ENCODE measurements around the gene NDUFAF3. TPM values are rescaled to one million over a fixed set of nuclear protein-coding genes. Genes with fewer than 3 reads are reported as not detected.

NDUFAF3 gene, protein sequence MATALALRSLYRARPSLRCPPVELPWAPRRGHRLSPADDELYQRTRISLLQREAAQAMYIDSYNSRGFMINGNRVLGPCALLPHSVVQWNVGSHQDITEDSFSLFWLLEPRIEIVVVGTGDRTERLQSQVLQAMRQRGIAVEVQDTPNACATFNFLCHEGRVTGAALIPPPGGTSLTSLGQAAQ
- 100 to 1,000 TPM in 3 of 7 donors, 10 to 100 TPM in 4; 77.4 to 132 (median 96.3) TPM for total RNA-seq
- polyA plus RNA-seq = 10 to 100 TPM; 43.2 to 72.6 TPM
- long read RNA-seq, donor 1, transcript NDUFAF3-202 (5 exons, 2,012 nt) = major isoform, 94 of 116 reads
- long read RNA-seq, donor 1, partial matches to known transcripts = 3 of 116 reads
- long read RNA-seq, donor 1, other reads (novel, unspliced or antisense) = 17 of 116 reads
- long read RNA-seq, donor 2, transcript NDUFAF3-202 (5 exons, 2,012 nt) = major isoform, 48 of 59 reads
- long read RNA-seq, donor 2, partial matches to known transcripts = 0 of 59 reads
- long read RNA-seq, donor 2, other reads (novel, unspliced or antisense) = 8 of 59 reads
- long read RNA-seq, donor 3, transcript NDUFAF3-202 (5 exons, 2,012 nt) = major isoform, 119 of 155 reads
- long read RNA-seq, donor 3, partial matches to known transcripts = 2 of 155 reads
- long read RNA-seq, donor 3, other reads (novel, unspliced or antisense) = 32 of 155 reads

DNA sequence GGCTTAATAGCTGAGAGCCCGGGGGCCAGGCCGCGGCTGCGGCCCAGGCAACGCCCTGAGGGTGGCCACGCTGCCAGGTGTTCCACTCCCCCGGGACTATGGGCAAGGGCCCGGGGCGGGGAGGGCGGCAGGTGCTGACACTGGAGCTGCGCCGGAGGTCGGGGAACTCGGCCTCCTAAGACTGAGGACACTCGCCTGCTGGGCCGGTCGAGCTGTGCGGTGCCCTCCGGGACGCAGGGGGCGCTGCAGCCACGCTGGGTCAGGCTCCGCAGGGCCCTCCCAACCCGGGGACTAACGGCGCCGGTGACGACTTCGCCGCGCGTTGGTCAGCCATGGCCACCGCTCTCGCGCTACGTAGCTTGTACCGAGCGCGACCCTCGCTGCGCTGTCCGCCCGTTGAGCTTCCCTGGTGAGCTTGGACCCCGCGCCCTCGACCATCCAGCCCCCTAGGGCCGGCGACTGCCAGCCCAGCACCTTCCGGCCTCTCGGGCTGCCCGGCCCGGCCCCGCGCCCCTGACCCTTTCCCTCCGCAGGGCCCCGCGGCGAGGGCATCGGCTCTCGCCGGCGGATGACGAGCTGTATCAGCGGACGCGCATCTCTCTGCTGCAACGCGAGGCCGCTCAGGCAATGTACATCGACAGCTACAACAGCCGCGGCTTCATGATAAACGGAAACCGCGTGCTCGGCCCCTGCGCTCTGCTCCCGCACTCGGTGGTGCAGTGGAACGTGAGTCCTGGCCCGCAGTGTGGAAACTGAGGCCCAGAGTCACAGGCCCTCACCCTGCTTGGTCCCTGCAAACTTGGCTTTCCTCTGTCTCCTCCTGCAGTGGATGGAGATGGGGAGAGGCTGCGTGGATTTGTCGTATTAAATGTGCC lies at the start of gene NDUFAF3:
Gene NDUFAF3 (plus strand): TSS at position 309 of the 875 bp plus-strand sequence. CDS start 24 bp downstream, at position 333.
- peaks cover 12% of the 10 kb centered on the region for H3K4me1 ChIP-seq (ENCODE audit: insufficient read depth)
- no peaks in the 10 kb centered on the region for H3K36me3 ChIP-seq
- H3K27me3 ChIP-seq = no peaks in the 10 kb centered on the region
- peak within 1 kb of the TSS; percentile 97 to 98 for H3K27ac ChIP-seq
- H3K4me3 ChIP-seq = peak within 1 kb of the TSS; percentile 94
- intact Hi-C loops (cut with DNase I) = loop anchor here in 1 of 4 donors (10.0 kb wide), 1 partner anchor 107 kb away; the partner anchor contains the start of gene ARIH2
- peak; percentile 90 to 95 (median 93) for DNase-seq
- TF ChIP-seq, protein P1, sequence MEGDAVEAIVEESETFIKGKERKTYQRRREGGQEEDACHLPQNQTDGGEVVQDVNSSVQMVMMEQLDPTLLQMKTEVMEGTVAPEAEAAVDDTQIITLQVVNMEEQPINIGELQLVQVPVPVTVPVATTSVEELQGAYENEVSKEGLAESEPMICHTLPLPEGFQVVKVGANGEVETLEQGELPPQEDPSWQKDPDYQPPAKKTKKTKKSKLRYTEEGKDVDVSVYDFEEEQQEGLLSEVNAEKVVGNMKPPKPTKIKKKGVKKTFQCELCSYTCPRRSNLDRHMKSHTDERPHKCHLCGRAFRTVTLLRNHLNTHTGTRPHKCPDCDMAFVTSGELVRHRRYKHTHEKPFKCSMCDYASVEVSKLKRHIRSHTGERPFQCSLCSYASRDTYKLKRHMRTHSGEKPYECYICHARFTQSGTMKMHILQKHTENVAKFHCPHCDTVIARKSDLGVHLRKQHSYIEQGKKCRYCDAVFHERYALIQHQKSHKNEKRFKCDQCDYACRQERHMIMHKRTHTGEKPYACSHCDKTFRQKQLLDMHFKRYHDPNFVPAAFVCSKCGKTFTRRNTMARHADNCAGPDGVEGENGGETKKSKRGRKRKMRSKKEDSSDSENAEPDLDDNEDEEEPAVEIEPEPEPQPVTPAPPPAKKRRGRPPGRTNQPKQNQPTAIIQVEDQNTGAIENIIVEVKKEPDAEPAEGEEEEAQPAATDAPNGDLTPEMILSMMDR (IDR thresholded peaks at IDR 0.05) = peak; percentile 99
- no peak for TF ChIP-seq EP300 (IDR thresholded peaks at IDR 0.05)
- peak; percentile 95 for TF ChIP-seq POLR2A (IDR thresholded peaks at IDR 0.05)
- WGBS, 3 donors = 0 to 1% (median 0%) methylated on average over 32 to 83 of the region's 83 CpGs
- no peaks in the 10 kb centered on the region for H3K9me3 ChIP-seq

DNA sequence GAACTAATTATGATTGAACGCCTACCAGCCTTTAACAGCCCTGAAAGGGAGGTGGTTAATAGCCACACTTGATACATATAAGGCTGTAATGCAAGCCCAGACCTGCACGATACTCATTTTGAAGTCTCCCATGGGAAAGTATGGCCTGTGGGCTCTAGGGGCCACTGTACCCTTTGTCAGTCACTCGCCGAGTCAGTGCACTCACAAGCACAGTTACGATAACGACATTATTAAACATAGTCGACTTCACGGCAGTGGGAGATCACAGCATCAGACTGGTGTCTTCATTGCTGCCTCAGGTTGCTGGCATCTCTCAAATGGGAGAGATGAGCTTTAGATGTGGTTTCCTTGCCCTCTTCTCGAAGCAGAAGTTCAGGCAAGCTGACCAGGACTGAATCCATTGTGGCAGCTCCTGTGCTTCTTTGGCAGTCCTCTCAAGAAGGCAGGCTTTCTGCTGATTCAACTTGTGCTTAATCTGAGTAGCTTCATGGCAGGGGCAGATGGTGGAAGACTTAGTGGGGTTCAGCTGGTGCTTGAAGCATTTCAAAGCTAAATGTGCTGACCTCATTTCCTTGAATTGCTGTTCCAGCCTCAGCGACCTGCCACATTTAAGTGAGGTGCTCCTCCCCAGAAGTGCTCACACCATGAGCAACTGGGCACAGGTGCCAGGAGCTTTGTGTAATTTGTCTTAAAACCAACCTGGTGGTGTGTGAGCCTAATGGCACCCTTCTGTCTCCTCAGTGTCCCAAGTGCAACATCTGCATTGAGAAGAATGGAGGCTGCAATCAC lies 47.7 kb upstream of the NDUFAF3 start:
- Histone ChIP-seq H3K4me3 (no peak overlapping the region), H3K27ac (no peak overlapping the region), H3K4me1 (ENCODE audit: insufficient read depth) (no peaks in the 10 kb centered on the region), H3K27me3 (no peaks in the 10 kb centered on the region), H3K36me3 (no peaks in the 10 kb centered on the region), H3K9me3 (no peaks in the 10 kb centered on the region)
- intact Hi-C loops (cut with DNase I) = no loop called here
- DNase-seq = no peak
- TF ChIP-seq EP300 (IDR thresholded peaks at IDR 0.05) = no peak
- TF ChIP-seq, protein P1 (IDR thresholded peaks at IDR 0.05) = no peak
- no peak for TF ChIP-seq POLR2A (IDR thresholded peaks at IDR 0.05)
- 88 to 92% (median 91%) methylated on average over 10 of the region's 10 CpGs for WGBS, 3 donors

- H3K27ac ChIP-seq = no peak overlapping the region
- no peaks in the 10 kb centered on the region for H3K36me3 ChIP-seq
- H3K4me1 ChIP-seq (ENCODE audit: insufficient read depth) = no peaks in the 10 kb centered on the region
- H3K4me3 ChIP-seq = no peak overlapping the region
- TF ChIP-seq POLR2A (IDR thresholded peaks at IDR 0.05) (no peak), EP300 (IDR thresholded peaks at IDR 0.05) (no peak)
- TF ChIP-seq, protein P1 (IDR thresholded peaks at IDR 0.05) = no peak
- WGBS, 3 donors = 87 to 94% (median 92%) methylated on average over 3 of the region's 3 CpGs
- intact Hi-C loops (cut with DNase I) = no loop called here
- no peaks in the 10 kb centered on the region for H3K9me3 ChIP-seq
- H3K27me3 ChIP-seq = no peaks in the 10 kb centered on the region
- no peak for DNase-seq
Measured at GRCh38 chr3:48979451-48979850, 42.5 kb upstream of the NDUFAF3 start.
